IMR-90 (cell line): ENCODE measurements around the gene AP3B1. TPM values are rescaled to one million over a fixed set of nuclear protein-coding genes. Genes with fewer than 3 reads are reported as not detected.
A peak's percentile ranks its signal among the peaks of the same experiment; 100 is the strongest.

Source experiments
- ATAC-seq: fragments of 200-7000 bp; cut with Tn5 transposase; 2 replicates; pipeline ENCODE4 v1.9.1; 2020; ENCODE audit warnings: low read depth, mild to moderate bottlenecking, moderate library complexity
- BruUV-seq: library from RNA; stranded (reverse); fragments of 400-500 nt; replicated peaks from 2 replicates; lab custom pipeline; 2021; lab: Mats Ljungman, UMichigan
- CTCF ChIA-PET: fragments of 300-600 bp; formaldehyde crosslinking; extraction: SDS; loops from one replicate; lab custom pipeline; 2021; ENCODE audit warnings: antibody characterized with exemption; lab: Yijun Ruan, JAX
- POLR2A ChIA-PET: fragments of 300-600 bp; sonication (Branson Sonifier 250); formaldehyde crosslinking; loops from one replicate; lab custom pipeline; 2022; ENCODE audit warnings: antibody characterized with exemption; ENCODE audit not compliant: unreplicated experiment; lab: Charles Lee
- DNase-seq: peaks from one replicate; pipeline ENCODE4 v3.0.0; 2013
- H2AFZ ChIP-seq: replicated peaks from 2 replicates; pipeline ENCODE3; 2013; ENCODE audit warnings: low read length, mild to moderate bottlenecking; ENCODE audit not compliant: poor library complexity
- H2AK5ac ChIP-seq: 2 replicates; pipeline ENCODE4 v1.6.1; 2013; ENCODE audit warnings: low read depth, low read length, inconsistent platforms
- H2AK9ac ChIP-seq: replicated peaks from 2 replicates; pipeline ENCODE3; 2013; ENCODE audit warnings: mild to moderate bottlenecking, low read depth, low read length, moderate library complexity; ENCODE audit not compliant: poor library complexity
- H2BK120ac ChIP-seq: 2 replicates; pipeline ENCODE4 v1.6.1; 2013; ENCODE audit warnings: low read depth, low read length, inconsistent platforms
- H2BK15ac ChIP-seq: 3 replicates; pipeline ENCODE4 v1.6.1; 2013; ENCODE audit warnings: low read depth, low read length, inconsistent platforms
- H2BK20ac ChIP-seq: 2 replicates; pipeline ENCODE4 v1.6.1; 2013; ENCODE audit warnings: low read depth, mild to moderate bottlenecking, inconsistent platforms, low read length, moderate library complexity
- H2BK5ac ChIP-seq: 2 replicates; pipeline ENCODE4 v1.6.1; 2013; ENCODE audit warnings: mild to moderate bottlenecking, low read depth, low read length, inconsistent platforms; ENCODE audit not compliant: poor library complexity, severe bottlenecking
- H3K14ac ChIP-seq: replicated peaks from 2 replicates; pipeline ENCODE4 v1.6.1; 2013; ENCODE audit warnings: low read depth, low read length, inconsistent platforms
- H3K18ac ChIP-seq: 2 replicates; pipeline ENCODE4 v1.6.1; 2013; ENCODE audit warnings: low read depth, low read length, control low read depth
- H3K23ac ChIP-seq: 2 replicates; pipeline ENCODE4 v1.6.1; 2013; ENCODE audit warnings: low read depth, low read length, inconsistent platforms
- H3K27ac ChIP-seq: 2 replicates; pipeline ENCODE4 v1.5.1; 2013; ENCODE audit warnings: mild to moderate bottlenecking, control low read depth, low read length; ENCODE audit not compliant: insufficient read depth
- H3K27me3 ChIP-seq: 2 replicates; pipeline ENCODE4 v1.6.1; 2013; ENCODE audit warnings: low read length; ENCODE audit not compliant: control insufficient read depth, insufficient read depth
- H3K36me3 ChIP-seq: 2 replicates; pipeline ENCODE4 v1.6.1; 2013; ENCODE audit warnings: low read length, mixed read lengths; ENCODE audit not compliant: control insufficient read depth, insufficient read depth
- H3K4ac ChIP-seq: 2 replicates; pipeline ENCODE4 v1.6.1; 2013; ENCODE audit warnings: low read depth, low read length, inconsistent platforms
- H3K4me1 ChIP-seq: 2 replicates; pipeline ENCODE4 v1.6.1; 2013; ENCODE audit warnings: low read length, mixed read lengths; ENCODE audit not compliant: control insufficient read depth, insufficient read depth
- H3K4me2 ChIP-seq: 2 replicates; pipeline ENCODE4 v1.6.1; 2013; ENCODE audit warnings: low read depth, mild to moderate bottlenecking, control low read depth, low read length, moderate library complexity
- H3K4me3 ChIP-seq: 2 replicates; pipeline ENCODE4 v1.5.1; 2013; ENCODE audit warnings: low read depth, mild to moderate bottlenecking, control low read depth, low read length, moderate library complexity; ENCODE audit not compliant: insufficient read depth
- H3K56ac ChIP-seq: 2 replicates; pipeline ENCODE4 v1.6.1; 2013; ENCODE audit warnings: low read length, inconsistent platforms; ENCODE audit not compliant: insufficient read depth; ENCODE audit errors: extremely low read depth
- H3K79me1 ChIP-seq, 2 experiments: 2 replicates each; pipeline ENCODE4 v1.6.1; 2013; ENCODE audit warnings: low read length in 2 of 2, inconsistent platforms in 1 of 2, low read depth in 1 of 2
- H3K9ac ChIP-seq: 2 replicates; pipeline ENCODE4 v1.6.1; 2013; ENCODE audit warnings: low read depth, low read length, control low read depth
- H3K9me1 ChIP-seq: 2 replicates; pipeline ENCODE4 v1.6.1; 2013; ENCODE audit warnings: low read length, inconsistent platforms; ENCODE audit not compliant: insufficient read depth
- H3K9me3 ChIP-seq: 2 replicates; pipeline ENCODE4 v1.6.1; 2013; ENCODE audit warnings: low read length; ENCODE audit not compliant: control insufficient read depth, insufficient read depth
- H4K20me1 ChIP-seq: 2 replicates; pipeline ENCODE4 v1.6.1; 2013; ENCODE audit warnings: low read length, inconsistent platforms; ENCODE audit not compliant: insufficient read depth
- H4K5ac ChIP-seq: 2 replicates; pipeline ENCODE4 v1.6.1; 2013; ENCODE audit warnings: mild to moderate bottlenecking, low read depth, low read length, control low read depth
- H4K8ac ChIP-seq, 2 experiments: 2 replicates each; pipeline ENCODE4 v1.6.1; 2013; ENCODE audit warnings: low read depth in 2 of 2, low read length in 2 of 2, control low read depth in 1 of 2, inconsistent platforms in 1 of 2
- H4K91ac ChIP-seq: 2 replicates; pipeline ENCODE4 v1.6.1; 2013; ENCODE audit warnings: low read depth, low read length, inconsistent platforms; ENCODE audit not compliant: insufficient read depth
- CEBPB ChIP-seq: IDR thresholded peaks from 2 replicates; pipeline ENCODE4 v1.6.1; 2012; ENCODE audit warnings: low read depth, low read length, improper control_type of control experiment
- CHD1 ChIP-seq: IDR thresholded peaks from 2 replicates; pipeline ENCODE4 v1.6.1; 2012; ENCODE audit warnings: low read depth, low read length, improper control_type of control experiment
- CTCF ChIP-seq: conservative IDR thresholded peaks from 2 replicates; pipeline ENCODE4 v1.5.1; 2012; ENCODE audit warnings: mild to moderate bottlenecking, low read depth, low read length, improper control_type of control experiment
- ELK1 ChIP-seq: fragments of 150-350 bp; IDR thresholded peaks from 2 replicates; pipeline ENCODE4 v1.6.1; 2016; ENCODE audit warnings: low read depth, mild to moderate bottlenecking, low read length, moderate library complexity, borderline replicate concordance
- FOS ChIP-seq: fragments of 150-350 bp; IDR thresholded peaks from 2 replicates; pipeline ENCODE4 v1.6.1; 2016; ENCODE audit warnings: low read depth, low read length
- MXI1 ChIP-seq: IDR thresholded peaks from 2 replicates; pipeline ENCODE4 v1.6.1; 2012; ENCODE audit warnings: low read depth, mild to moderate bottlenecking, low read length, moderate library complexity, borderline replicate concordance
- POLR2A ChIP-seq: IDR thresholded peaks from 2 replicates; pipeline ENCODE4 v1.6.1; 2012; ENCODE audit warnings: mild to moderate bottlenecking, low read depth, low read length
- RFX5 ChIP-seq: IDR thresholded peaks from 2 replicates; pipeline ENCODE4 v1.8.0; 2012; ENCODE audit warnings: low read depth, mild to moderate bottlenecking, low read length, moderate library complexity
- WGBS, 2 experiments: methylation state at CpG; one replicate each; pipeline versions ENCODE4 v1.1.5 to v1.1.7; 2013; ENCODE audit warnings: missing lambda C conversion rate in 2 of 2; ENCODE audit not compliant: insufficient read length in 1 of 2; ENCODE audit errors: extremely low coverage in 2 of 2; 5-methylcytosine and 5-hydroxymethylcytosine counted together
- dilution Hi-C: fragments of 300-500 bp; cut with HindIII; formaldehyde crosslinking; loops from one replicate; pipeline ENCODE4 v1.14.3; 2018; ENCODE audit warnings: low sequenced_read_pairs; ENCODE audit not compliant: unreplicated experiment
- in situ Hi-C: fragments of 300-500 bp; cut with MboI; formaldehyde crosslinking; loops from 3 replicates; pipeline ENCODE4 v1.14.3; 2019; ENCODE audit warnings: low sequenced_read_pairs, inconsistent platforms, mixed read lengths
- intact Hi-C: fragments of 100-400 bp; cut with micrococcal nuclease; formaldehyde crosslinking; loops from 2 replicates; pipeline ENCODE4 v1.10.0; 2022
- polyA plus RNA-seq, 3 experiments: library from polyadenylated mRNA; depleted of rRNA; stranded (reverse); fragments of >200 nt; gene quantifications; 2 replicates each; pipeline ENCODE4 v1.2.3, GENCODE V29; 2012; ENCODE audit warnings: low replicate concordance in 1 of 3
- total RNA-seq: library from RNA; depleted of rRNA; stranded (reverse); fragments of >200 nt; gene quantifications from 2 replicates; pipeline ENCODE4 v1.2.3, GENCODE V29; 2012
- TF ChIP-seq, protein P1 (sequence below): fragments of 150-350 bp; IDR thresholded peaks from 2 replicates; pipeline ENCODE4 v1.6.1; 2017; ENCODE audit warnings: mild to moderate bottlenecking, antibody characterized with exemption, low read length, low read depth

Gene AP3B1
- total and polyA plus RNA-seq, 2 of the 4 experiments (the other 2 are of a cell fraction) = 33.1 to 59.0 TPM

GRCh38 chr5:78289911-78290310, 4.6 kb downstream of the AP3B1 start:
- Histone ChIP-seq H2BK20ac (no peak overlapping the region), H3K4me3 (no peak overlapping the region), H3K14ac (no peak overlapping the region), H3K9ac (no peak overlapping the region), H2AK9ac (no peak overlapping the region), H3K27me3 (no peaks in the 10 kb centered on the region), H3K18ac (no peak overlapping the region), H4K91ac (no peak overlapping the region), H3K79me1 (peaks cover 15 to 58% of the 10 kb centered on the region in 2 experiments; a peak in 3 of 4 replicates), H3K27ac (no peak overlapping the region), H2BK120ac (no peak overlapping the region), H3K36me3 (no peaks in the 10 kb centered on the region; the same call in 1 of the 2 replicates), H3K23ac (no peak overlapping the region), H2AK5ac (no peak overlapping the region), H4K8ac (no peak overlapping the region), H2AFZ (no peak overlapping the region), H3K4me1 (peaks cover 3% of the 10 kb centered on the region), H3K4ac (no peak overlapping the region), H2BK15ac (0 out of 3 replicates have a peak overlapping the region, but pooled peaks have one; percentile 53), H3K56ac (no peak overlapping the region), H3K9me3 (no peaks in the 10 kb centered on the region), H3K9me1 (peaks cover 4% of the 10 kb centered on the region; the same call in 1 of the 2 replicates), H2BK5ac (no peak overlapping the region), H4K20me1 (peaks cover 25% of the 10 kb centered on the region), H4K5ac (no peak overlapping the region), H3K4me2 (no peak overlapping the region)
- POLR2A ChIA-PET = no interaction called here
- dilution Hi-C loops = no loop called here
- in situ Hi-C loops = no loop called here
- BruUV-seq = no TSS peak
- DNase-seq (no peak), ATAC-seq (no peak)
- no CpG with 5 or more reads among the region's 2 CpGs for WGBS, 2 experiments
- TF ChIP-seq MXI1 (no peak), POLR2A (no peak), ELK1 (no peak), CHD1 (no peak), FOS (no peak), CTCF (no peak), CEBPB (no peak), RFX5 (no peak)
- TF ChIP-seq, protein P1, sequence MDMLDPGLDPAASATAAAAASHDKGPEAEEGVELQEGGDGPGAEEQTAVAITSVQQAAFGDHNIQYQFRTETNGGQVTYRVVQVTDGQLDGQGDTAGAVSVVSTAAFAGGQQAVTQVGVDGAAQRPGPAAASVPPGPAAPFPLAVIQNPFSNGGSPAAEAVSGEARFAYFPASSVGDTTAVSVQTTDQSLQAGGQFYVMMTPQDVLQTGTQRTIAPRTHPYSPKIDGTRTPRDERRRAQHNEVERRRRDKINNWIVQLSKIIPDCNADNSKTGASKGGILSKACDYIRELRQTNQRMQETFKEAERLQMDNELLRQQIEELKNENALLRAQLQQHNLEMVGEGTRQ = no peak
- CTCF ChIA-PET = no interaction called here
- intact Hi-C loops = loop anchor here (5.0 kb wide), 1 partner anchor 48 kb away; no protein-coding TSS in a partner anchor
